Liver (tissue), 9 donors: Measurements from ENCODE around the gene SYT2. TPM values are rescaled to one million over a fixed set of nuclear protein-coding genes. Genes with fewer than 3 reads are reported as not detected.
"Not testable (repeated sequence)": the region's sequence is repeated elsewhere in the genome, so short reads cannot be mapped to it uniquely, and the experiment has no call there.

ENCODE experiments used
- DNase-seq: peaks from one replicate; pipeline ENCODE4 v3.0.0-alpha.2; 2017; ENCODE audit warnings: low spot score
- H3K27ac ChIP-seq, 2 donors: one replicate each; pipeline ENCODE4 v1.7.0; 2013; ENCODE audit warnings: inconsistent platforms in 2 of 2, low read length in 2 of 2, control low read depth in 1 of 2, low read depth in 1 of 2, mild to moderate bottlenecking in 1 of 2
- H3K27me3 ChIP-seq, 4 donors: one replicate each; pipeline versions ENCODE4 v1.6.1 to v1.7.0; 2013; ENCODE audit warnings: low read length in 3 of 4, inconsistent platforms in 1 of 4, mild to moderate bottlenecking in 1 of 4, moderate library complexity in 1 of 4; ENCODE audit not compliant: control insufficient read depth in 4 of 4, insufficient read depth in 4 of 4
- H3K36me3 ChIP-seq, 4 donors: one replicate each; pipeline versions ENCODE4 v1.6.1 to v1.7.0; 2013; ENCODE audit warnings: low read length in 3 of 4, mild to moderate bottlenecking in 3 of 4, low read depth in 1 of 4, moderate library complexity in 1 of 4; ENCODE audit not compliant: control insufficient read depth in 4 of 4, insufficient read depth in 3 of 4
- H3K4me1 ChIP-seq, 4 donors: one replicate each; pipeline versions ENCODE4 v1.6.1 to v1.7.0; 2013; ENCODE audit warnings: low read length in 3 of 4, mild to moderate bottlenecking in 3 of 4, moderate library complexity in 1 of 4; ENCODE audit not compliant: control insufficient read depth in 4 of 4, insufficient read depth in 4 of 4
- H3K4me3 ChIP-seq, 3 donors: one replicate each; pipeline versions ENCODE4 v1.6.1 to v1.7.0; 2013; ENCODE audit warnings: low read length in 3 of 3, control low read depth in 1 of 3, low read depth in 1 of 3, mild to moderate bottlenecking in 1 of 3
- H3K9ac ChIP-seq, 2 donors: one replicate each; pipeline ENCODE4 v1.7.0; 2013; ENCODE audit warnings: low read length in 2 of 2, mild to moderate bottlenecking in 2 of 2, moderate library complexity in 2 of 2, control low read depth in 1 of 2, low read depth in 1 of 2
- H3K9me3 ChIP-seq, 4 donors: one replicate each; pipeline versions ENCODE4 v1.6.1 to v1.7.0; 2013; ENCODE audit warnings: low read length in 3 of 4; ENCODE audit not compliant: control insufficient read depth in 4 of 4
- ATF3 ChIP-seq: IDR thresholded peaks from 2 replicates; pipeline ENCODE4 v1.6.1; 2016; ENCODE audit warnings: antibody characterized with exemption
- CTCF ChIP-seq: fragments of 150-350 bp; IDR thresholded peaks from 2 replicates; pipeline ENCODE4 v1.5.1; 2017; ENCODE audit warnings: improper control_type of control experiment, low read depth, low read length; ENCODE audit not compliant: missing input control
- EGR1 ChIP-seq, 2 donors: IDR thresholded peaks; 2 replicates each; pipeline ENCODE4 v1.6.1; 2016 to 2018; ENCODE audit warnings: antibody characterized with exemption in 2 of 2, low read depth in 2 of 2
- FOXA1 ChIP-seq: IDR thresholded peaks from 2 replicates; pipeline ENCODE4 v1.6.1; 2016; ENCODE audit warnings: antibody characterized with exemption
- FOXA2 ChIP-seq: IDR thresholded peaks from 2 replicates; pipeline ENCODE4 v1.6.1; 2016; ENCODE audit warnings: antibody characterized with exemption
- GABPA ChIP-seq, 2 donors: IDR thresholded peaks in 1 of 2; conservative IDR thresholded peaks in 1 of 2; 2 replicates each; pipeline ENCODE4 v1.6.1; 2016; ENCODE audit warnings: antibody characterized with exemption in 2 of 2, mild to moderate bottlenecking in 1 of 2, moderate library complexity in 1 of 2
- HNF4A ChIP-seq, 2 donors: conservative IDR thresholded peaks; 2 replicates each; pipeline ENCODE4 v1.6.1; 2016; ENCODE audit warnings: antibody characterized with exemption in 2 of 2, mild to moderate bottlenecking in 2 of 2
- HNF4G ChIP-seq: IDR thresholded peaks from 2 replicates; pipeline ENCODE4 v1.6.1; 2016; ENCODE audit warnings: antibody characterized with exemption
- JUND ChIP-seq, 2 donors: IDR thresholded peaks; 2 replicates each; pipeline ENCODE4 v1.6.1; 2016; ENCODE audit warnings: antibody characterized with exemption in 2 of 2
- MAX ChIP-seq: IDR thresholded peaks from 2 replicates; pipeline ENCODE4 v1.6.1; 2016; ENCODE audit warnings: antibody characterized with exemption
- NR2F2 ChIP-seq: IDR thresholded peaks from 2 replicates; pipeline ENCODE4 v1.6.1; 2016; ENCODE audit warnings: antibody characterized with exemption
- RAD21 ChIP-seq, 2 donors: IDR thresholded peaks; 2 replicates each; pipeline ENCODE4 v1.6.1; 2016; ENCODE audit warnings: antibody characterized with exemption in 2 of 2, mild to moderate bottlenecking in 2 of 2
- REST ChIP-seq: IDR thresholded peaks from 2 replicates; pipeline ENCODE4 v1.6.1; 2016; ENCODE audit warnings: antibody characterized with exemption, mild to moderate bottlenecking
- RXRA ChIP-seq, 2 donors: IDR thresholded peaks; 2 replicates each; pipeline ENCODE4 v1.6.1; 2017 to 2018; ENCODE audit warnings: antibody characterized with exemption in 2 of 2, mild to moderate bottlenecking in 1 of 2
- SP1 ChIP-seq: IDR thresholded peaks from 2 replicates; pipeline ENCODE4 v1.6.1; 2018; ENCODE audit warnings: antibody characterized with exemption, mild to moderate bottlenecking
- TAF1 ChIP-seq: conservative IDR thresholded peaks from 2 replicates; pipeline ENCODE4 v1.6.1; 2016; ENCODE audit warnings: antibody characterized with exemption, mild to moderate bottlenecking
- YY1 ChIP-seq: IDR thresholded peaks from 2 replicates; pipeline ENCODE4 v1.6.1; 2016; ENCODE audit warnings: antibody characterized with exemption, mild to moderate bottlenecking
- ZBTB33 ChIP-seq: IDR thresholded peaks from 2 replicates; pipeline ENCODE4 v1.6.1; 2016; ENCODE audit warnings: antibody characterized with exemption
- WGBS: extraction: QIAGEN DNeasy Blood & Tissue Kit; methylation state at CpG from one replicate; pipeline ENCODE4 v1.1.7; 2013; 5-methylcytosine and 5-hydroxymethylcytosine counted together
- polyA plus RNA-seq, 2 donors: library from polyadenylated mRNA; stranded (reverse) in 1 of 2; unstranded in 1 of 2; fragments of 200-250 nt in 1 of 2; fragments of >200 nt in 1 of 2; fragmentation: Nextera tagmentation in 1 of 2; extraction: Ambion mirVana in 1 of 2; gene quantifications; one replicate each; pipeline versions ENCODE4 v1.2.1 to v1.2.3, GENCODE V29; 2013 to 2015
- total RNA-seq, 2 donors: library from RNA; depleted of rRNA; stranded (reverse); fragments of >200 nt; gene quantifications; one replicate each; pipeline ENCODE4 v1.2.3, GENCODE V29; 2014
- donor health status: healthy.
- donor health status: healthy.
- donor health status: healthy.
- donor health status: healthy.
- donor health status: healthy.

SYT2 gene
- total and polyA plus RNA-seq, 4 donors, result under 0.01 to 0.07 TPM; not detected in 2

GRCh38 chr1:202630541-202630940 lies 79.7 kb downstream of the SYT2 start:
- Histone ChIP-seq H3K9me3 (no peaks in the 10 kb centered on the region), H3K36me3 (no peaks in the 10 kb centered on the region), H3K9ac (no peak overlapping the region), H3K27me3 (peaks cover 0 to 4% (median 0%) of the 10 kb centered on the region in 4 donors), H3K4me3 (no peak overlapping the region), H3K4me1 (peaks cover 0 to 8% (median 0%) of the 10 kb centered on the region in 4 donors), H3K27ac (no peak overlapping the region)
- WGBS, result 75% methylated on average over 6 of the region's 6 CpGs
- DNase-seq, result no peak
- TF ChIP-seq REST (no peak), EGR1 (IDR thresholded peaks at IDR 0.05; ENCODE audit: low read depth in 2 of 2) (no peak), ZBTB33 (no peak), FOXA1 (no peak), SP1 (no peak), HNF4G (no peak), RAD21 (IDR thresholded peaks at IDR 0.05) (no peak), JUND (IDR thresholded peaks at IDR 0.05) (no peak), CTCF (no peak), YY1 (no peak), HNF4A (conservative IDR thresholded peaks at IDR 0.05) (no peak), NR2F2 (no peak), TAF1 (no peak), GABPA (IDR thresholded peaks at IDR 0.05 in 1 of 2, conservative IDR thresholded peaks at IDR 0.05 in 1 of 2) (no peak), FOXA2 (no peak), RXRA (IDR thresholded peaks at IDR 0.05) (no peak), MAX (no peak), ATF3 (no peak)

- H3K9ac ChIP-seq, H3K9me3 ChIP-seq, H3K27me3 ChIP-seq, H3K27ac ChIP-seq, H3K36me3 ChIP-seq, H3K4me1 ChIP-seq, H3K4me3 ChIP-seq, DNase-seq: not testable (repeated sequence)
- 80% methylated on average over 6 of the region's 6 CpGs for WGBS
Observed at GRCh38 chr1:202630096-202630495, 80.2 kb downstream of the SYT2 start.

GRCh38 chr1:202629257-202629811 lies 80.9 kb downstream of the SYT2 start:
- H3K4me3 ChIP-seq, H3K4me1 ChIP-seq, H3K27me3 ChIP-seq, H3K9ac ChIP-seq, H3K27ac ChIP-seq, DNase-seq, H3K9me3 ChIP-seq, H3K36me3 ChIP-seq: not testable (repeated sequence)
- WGBS, result 72% methylated on average over 2 of the region's 2 CpGs
